Right atrium auricular region (tissue), 2 donors: Measurements from ENCODE around the gene STING1. TPM values are rescaled to one million over a fixed set of nuclear protein-coding genes. Genes with fewer than 3 reads are reported as not detected.
"Not testable (repeated sequence)": the region's sequence is repeated elsewhere in the genome, so short reads cannot be mapped to it uniquely, and the experiment has no call there.

Experiments used
- DNase-seq: peaks from one replicate; pipeline ENCODE4 v3.0.0-alpha.2; 2019; ENCODE audit warnings: low spot score
- H3K27ac ChIP-seq, 2 donors: fragments of 200-600 bp; sonication (generic); 1 replicate in 1 of 2; 2 replicates in 1 of 2; pipeline ENCODE4 v1.5.1; 2016 to 2019
- H3K27me3 ChIP-seq, 2 donors: fragments of 200-600 bp; sonication (generic); one replicate each; pipeline versions ENCODE4 v1.5.1 to v1.6.0; 2017 to 2019
- H3K36me3 ChIP-seq: fragments of 200-600 bp; sonication (generic); one replicate; pipeline ENCODE4 v1.5.1; 2016
- H3K4me1 ChIP-seq, 2 donors: fragments of 200-600 bp; sonication (generic); one replicate each; pipeline versions ENCODE4 v1.5.1 to v1.6.0; 2017 to 2019
- H3K4me3 ChIP-seq, 2 donors: fragments of 200-600 bp; sonication (generic); 1 replicate in 1 of 2; 2 replicates in 1 of 2; pipeline ENCODE4 v1.5.1; 2017 to 2019; ENCODE audit warnings: mild to moderate bottlenecking in 1 of 2, moderate library complexity in 1 of 2
- H3K9me3 ChIP-seq, 2 donors: fragments of 200-600 bp; sonication (generic); one replicate each; pipeline ENCODE4 v1.5.1; 2019
- total RNA-seq, 2 donors: library from RNA; depleted of rRNA; stranded (reverse); fragments of >200 nt; gene quantifications; one replicate each; pipeline ENCODE4 v1.1.0, GENCODE V29; 2016
- TF ChIP-seq, protein P1 (sequence below), 2 donors: fragments of 200-600 bp; sonication (generic); IDR thresholded peaks; one replicate each; pipeline ENCODE4 v1.5.1; 2019; ENCODE audit warnings: antibody characterized with exemption in 2 of 2

Gene STING1
- 100 to 1,000 TPM in 1 of 2 donors, 10 to 100 TPM in 1; 80.0 to 123 TPM for total RNA-seq

DNA sequence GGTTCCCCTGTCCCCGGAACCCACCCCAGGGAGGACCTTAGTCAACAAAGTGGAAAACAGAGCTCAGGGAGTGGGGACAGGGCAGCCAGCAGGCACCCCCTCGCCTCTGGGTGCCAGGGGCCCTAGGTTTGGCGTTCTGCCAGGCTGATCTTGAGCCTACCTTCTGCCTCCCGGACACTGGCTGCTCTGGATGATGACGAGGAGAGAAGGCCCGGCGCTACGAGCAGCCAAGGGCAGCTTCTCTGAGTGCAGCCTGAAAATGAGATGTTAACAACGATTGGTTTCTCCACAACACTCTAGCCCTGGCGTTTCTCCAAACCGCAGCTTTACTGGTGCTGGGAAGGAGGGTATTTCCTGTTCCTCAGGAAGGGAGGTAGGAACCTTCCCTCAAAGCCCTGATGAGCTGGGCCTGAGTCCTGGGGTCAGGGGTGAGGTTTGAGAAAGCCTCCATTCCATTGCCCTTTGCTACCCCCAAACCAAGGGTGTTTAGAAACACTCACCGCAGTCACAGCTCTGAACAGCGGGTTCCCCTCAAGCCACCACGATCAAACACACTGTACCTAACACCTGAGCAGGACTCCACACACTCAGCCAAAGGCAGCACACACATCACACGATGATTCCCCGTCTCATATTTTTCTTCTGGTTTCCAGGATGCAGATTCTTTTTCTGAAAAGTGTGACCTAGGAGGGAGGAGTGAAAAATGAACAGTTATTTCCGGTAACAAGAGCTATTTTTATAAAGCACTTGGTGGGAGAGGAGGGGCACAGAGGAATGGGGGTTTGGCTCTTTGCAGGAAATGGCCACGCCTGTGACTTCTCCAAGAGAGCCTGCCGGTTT is at the start of gene STING1:
Gene STING1 (minus strand): TSS at position 709 of the 840 bp plus-strand sequence. CDS start 1,054 bp downstream, outside the sequence.
- H3K4me1 ChIP-seq, result peaks cover 0 to 68% of the 10 kb centered on the region in 2 donors
- TF ChIP-seq, protein P1, sequence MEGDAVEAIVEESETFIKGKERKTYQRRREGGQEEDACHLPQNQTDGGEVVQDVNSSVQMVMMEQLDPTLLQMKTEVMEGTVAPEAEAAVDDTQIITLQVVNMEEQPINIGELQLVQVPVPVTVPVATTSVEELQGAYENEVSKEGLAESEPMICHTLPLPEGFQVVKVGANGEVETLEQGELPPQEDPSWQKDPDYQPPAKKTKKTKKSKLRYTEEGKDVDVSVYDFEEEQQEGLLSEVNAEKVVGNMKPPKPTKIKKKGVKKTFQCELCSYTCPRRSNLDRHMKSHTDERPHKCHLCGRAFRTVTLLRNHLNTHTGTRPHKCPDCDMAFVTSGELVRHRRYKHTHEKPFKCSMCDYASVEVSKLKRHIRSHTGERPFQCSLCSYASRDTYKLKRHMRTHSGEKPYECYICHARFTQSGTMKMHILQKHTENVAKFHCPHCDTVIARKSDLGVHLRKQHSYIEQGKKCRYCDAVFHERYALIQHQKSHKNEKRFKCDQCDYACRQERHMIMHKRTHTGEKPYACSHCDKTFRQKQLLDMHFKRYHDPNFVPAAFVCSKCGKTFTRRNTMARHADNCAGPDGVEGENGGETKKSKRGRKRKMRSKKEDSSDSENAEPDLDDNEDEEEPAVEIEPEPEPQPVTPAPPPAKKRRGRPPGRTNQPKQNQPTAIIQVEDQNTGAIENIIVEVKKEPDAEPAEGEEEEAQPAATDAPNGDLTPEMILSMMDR (IDR thresholded peaks at IDR 0.05), result no peak

DNA sequence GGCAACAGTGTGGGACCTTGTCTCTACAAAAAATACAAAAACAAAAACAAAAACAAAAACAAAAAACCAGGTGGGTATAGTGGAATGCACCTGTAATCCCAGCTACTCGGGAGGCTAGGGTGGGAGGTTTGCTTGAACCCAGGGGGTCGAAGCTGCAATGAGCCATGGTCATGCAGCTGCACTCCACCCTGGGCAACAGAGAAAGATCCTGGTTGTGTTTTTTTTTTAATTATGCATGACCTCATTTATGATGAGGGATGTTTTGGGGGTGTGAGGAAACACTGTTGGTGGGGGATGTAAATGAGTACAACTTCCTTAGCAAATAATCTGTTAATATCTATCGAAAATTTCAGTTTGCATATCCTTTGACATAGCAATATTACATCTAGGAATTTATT is 49.2 kb upstream of the STING1 start:
- TF ChIP-seq, protein P1 (IDR thresholded peaks at IDR 0.05), result no peak
- no peak overlapping the region for H3K4me3 ChIP-seq
- H3K27me3 ChIP-seq, result no peaks in the 10 kb centered on the region
- no peaks in the 10 kb centered on the region for H3K9me3 ChIP-seq
- DNase-seq, result no peak
- H3K27ac ChIP-seq, result no peak overlapping the region
- no peaks in the 10 kb centered on the region for H3K4me1 ChIP-seq
- no peaks in the 10 kb centered on the region for H3K36me3 ChIP-seq

More for the DNA sequence above, at the start of gene STING1:
- H3K9me3 ChIP-seq, result no peaks in the 10 kb centered on the region
- H3K4me3 ChIP-seq, result peak within 1 kb of the TSS; percentile 53 to 60
- H3K27me3 ChIP-seq, result no peaks in the 10 kb centered on the region
- peak within 1 kb of the TSS; percentile 92 to 100 for H3K27ac ChIP-seq
- peak; percentile 93 for DNase-seq
- H3K36me3 ChIP-seq, result peaks cover 30% of the 10 kb centered on the region

DNA sequence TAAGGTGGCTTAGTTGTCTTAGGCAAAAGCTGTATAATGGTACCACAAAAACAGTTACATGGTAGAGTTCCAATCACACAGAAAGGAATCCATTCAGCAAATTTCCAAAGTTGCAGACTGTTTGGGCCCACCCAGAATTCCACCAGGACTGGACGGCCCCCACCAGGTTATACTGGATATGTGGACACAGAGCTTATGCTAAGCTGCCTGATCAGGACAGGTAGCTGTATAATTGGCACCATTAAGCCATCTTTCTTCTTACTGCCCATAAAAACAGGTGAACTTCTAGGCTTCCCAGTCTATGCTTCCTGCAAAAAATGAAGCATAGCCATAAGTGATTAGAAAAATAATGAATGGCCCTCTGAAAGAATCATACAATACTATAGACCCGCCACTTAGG is 47.5 kb upstream of the STING1 start:
- H3K9me3 ChIP-seq, result not testable (repeated sequence)

DNA sequence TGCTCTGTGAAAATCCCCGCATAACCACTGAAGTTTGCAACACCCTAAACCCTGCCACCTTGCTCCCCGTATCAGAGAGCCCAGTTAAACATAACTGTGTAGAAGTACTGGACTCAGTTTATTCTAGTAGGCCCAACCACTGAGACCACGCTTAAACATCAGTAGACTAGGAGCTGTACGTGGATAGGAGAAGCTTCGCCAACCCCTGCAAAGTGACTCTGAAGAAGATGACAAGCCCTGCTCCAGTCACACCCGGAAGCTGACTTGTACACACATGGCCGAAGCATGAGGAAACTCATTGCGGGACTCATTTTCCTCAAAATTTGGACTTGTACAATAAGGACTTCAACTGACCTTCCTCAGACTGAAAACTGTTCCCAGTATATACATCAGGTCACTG is 46.1 kb upstream of the STING1 start:
- H3K36me3 ChIP-seq, H3K4me1 ChIP-seq, H3K9me3 ChIP-seq, H3K27ac ChIP-seq, DNase-seq, H3K4me3 ChIP-seq, H3K27me3 ChIP-seq: not testable (repeated sequence)

More for the DNA sequence above, 47.5 kb upstream of the STING1 start:
- H3K4me3 ChIP-seq, H3K27me3 ChIP-seq, H3K27ac ChIP-seq, H3K36me3 ChIP-seq, DNase-seq, H3K4me1 ChIP-seq: not testable (repeated sequence)

DNA sequence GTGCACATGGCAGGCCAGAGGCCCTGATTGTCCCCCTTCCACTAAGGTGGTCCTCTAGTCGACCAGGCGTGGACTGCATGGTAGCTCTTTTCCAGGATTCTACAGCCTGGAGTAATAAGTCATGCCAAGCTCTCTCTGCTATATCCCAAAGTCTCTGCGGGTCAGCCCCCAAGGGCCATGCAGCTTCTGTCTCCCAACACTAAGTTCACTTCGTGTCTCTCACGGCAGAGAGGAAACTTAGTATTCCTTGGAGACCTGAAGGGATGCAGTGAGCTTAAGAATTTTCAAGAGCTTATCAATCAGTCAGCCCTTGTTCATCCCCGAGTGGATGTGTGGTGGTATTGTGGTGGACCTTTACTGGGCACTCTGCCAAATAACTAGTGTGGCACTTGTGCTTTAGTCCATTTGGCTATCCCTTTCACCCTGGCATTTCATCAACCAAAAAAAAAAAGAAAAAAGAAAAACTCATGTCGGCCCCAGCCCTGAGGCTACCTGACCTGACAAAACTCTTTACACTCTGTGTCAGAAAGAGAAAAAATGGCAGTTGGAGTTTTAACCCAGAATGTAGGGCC is 45.4 kb upstream of the STING1 start:
- not testable (repeated sequence) for H3K27ac ChIP-seq, H3K9me3 ChIP-seq, H3K27me3 ChIP-seq, DNase-seq, H3K36me3 ChIP-seq, H3K4me3 ChIP-seq, H3K4me1 ChIP-seq

DNA sequence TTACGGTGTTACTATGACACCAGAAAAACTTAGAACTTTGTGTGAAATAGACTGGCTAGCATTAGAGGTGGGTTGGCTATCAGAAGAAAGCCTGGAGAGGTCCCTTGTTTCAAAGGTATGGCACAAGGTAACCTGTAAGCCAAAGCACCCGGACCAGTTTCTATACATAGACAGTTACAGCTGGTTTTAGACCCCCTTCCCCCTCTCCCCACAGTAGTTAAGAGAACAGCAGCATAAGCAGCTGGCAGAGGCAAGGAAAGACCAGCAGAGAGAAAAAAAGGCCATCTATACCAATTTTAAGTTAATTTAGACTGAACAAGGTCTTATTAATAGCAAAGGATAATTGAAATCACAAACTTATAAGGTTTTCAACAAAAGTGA is 44.5 kb upstream of the STING1 start:
- H3K27ac ChIP-seq, H3K27me3 ChIP-seq, H3K36me3 ChIP-seq, H3K4me1 ChIP-seq, H3K9me3 ChIP-seq, DNase-seq, H3K4me3 ChIP-seq: not testable (repeated sequence)

DNA sequence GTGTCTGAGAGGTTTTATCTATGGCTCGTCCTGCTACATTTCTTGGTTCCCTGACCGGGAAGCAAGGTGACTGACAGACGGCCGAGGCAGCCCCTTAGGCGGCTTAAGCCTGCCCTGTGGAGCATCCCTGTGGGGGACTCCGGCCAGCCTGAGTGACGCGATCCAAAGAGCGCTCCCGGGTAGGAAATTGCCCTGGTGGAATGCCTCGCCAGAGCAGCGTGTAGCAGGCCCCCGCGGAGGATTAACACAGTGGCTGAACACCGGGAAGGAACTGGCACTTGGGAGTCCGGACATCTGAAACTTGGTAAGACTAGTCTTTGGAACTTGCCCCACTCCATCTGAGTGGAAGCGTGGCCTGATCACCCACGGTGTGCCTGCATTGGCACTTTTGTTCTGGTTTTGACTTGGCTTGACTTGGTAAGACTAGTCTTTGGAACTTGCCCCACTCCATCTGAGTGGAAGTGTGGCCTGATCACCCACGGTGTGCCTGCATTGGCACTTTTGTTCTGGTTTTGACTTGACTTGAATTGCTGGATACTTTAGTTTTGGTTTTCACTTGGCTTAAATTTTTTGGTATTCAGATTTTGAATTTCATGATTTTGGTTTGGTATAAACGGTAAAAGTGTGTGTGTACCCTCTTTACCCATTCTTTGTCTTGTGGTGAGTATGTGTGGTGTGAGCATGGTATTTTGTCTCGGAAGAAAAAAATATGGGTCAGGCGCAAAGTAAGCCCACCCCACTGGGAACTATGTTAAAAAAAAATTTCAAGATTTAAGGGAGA is 43.9 kb upstream of the STING1 start:
- not testable (repeated sequence) for H3K4me1 ChIP-seq, H3K27me3 ChIP-seq, H3K9me3 ChIP-seq, H3K4me3 ChIP-seq, DNase-seq, H3K36me3 ChIP-seq, H3K27ac ChIP-seq

DNA sequence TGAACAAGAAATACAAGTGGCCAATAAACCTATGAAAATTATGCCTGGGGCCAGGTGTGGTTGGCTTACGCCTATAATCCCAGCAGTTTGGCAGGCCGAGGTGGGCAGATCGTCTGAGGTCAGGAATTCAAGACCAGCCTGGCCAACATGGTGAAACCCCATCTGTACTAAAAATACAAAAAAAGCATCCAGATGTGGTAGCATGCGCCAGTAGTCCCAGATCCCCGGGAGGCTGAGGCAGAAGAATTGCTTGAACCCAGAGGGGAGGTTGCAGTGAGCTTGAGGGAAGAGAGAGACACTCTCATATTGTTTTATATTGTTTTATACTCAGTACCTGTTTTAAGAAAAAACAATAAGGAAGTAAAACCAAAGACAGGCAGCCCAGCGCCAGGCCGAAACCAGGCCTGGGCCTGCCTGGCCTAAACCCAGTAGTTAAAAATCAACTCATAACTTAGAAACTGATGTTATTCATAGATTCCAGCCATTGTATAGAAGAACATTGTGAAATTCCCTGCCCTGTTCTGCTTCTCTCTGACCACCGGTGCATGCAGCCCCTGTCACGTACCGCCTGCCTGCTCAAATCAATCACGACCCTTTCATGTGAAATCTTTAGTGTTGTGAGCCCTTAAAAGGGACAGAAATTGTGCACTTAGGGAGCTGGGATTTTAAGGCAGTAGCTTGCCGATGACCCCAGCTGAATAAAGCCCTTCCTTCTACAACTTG is 43.2 kb upstream of the STING1 start:
- not testable (repeated sequence) for H3K4me3 ChIP-seq, H3K9me3 ChIP-seq, DNase-seq, H3K36me3 ChIP-seq, H3K27me3 ChIP-seq, H3K27ac ChIP-seq, H3K4me1 ChIP-seq
